CD4-positive, alpha-beta T cell treated with Interleukin-6 at 100 ng/mL for 8 hours (primary cell): ENCODE data around the gene PAFAH1B1.
"Not testable (repeated sequence)": the region's sequence is repeated elsewhere in the genome, so short reads cannot be mapped to it uniquely, and the experiment has no call there.

ENCODE experiments used
- DNase-seq: peaks from one replicate; pipeline ENCODE4 v3.0.0-alpha.2; 2020; ENCODE audit warnings: mixed read lengths, low spot score

The PAFAH1B1 gene

GRCh38 chr17:2635675-2636074 lies 42.2 kb downstream of the PAFAH1B1 start:
- no peak for DNase-seq

DNA sequence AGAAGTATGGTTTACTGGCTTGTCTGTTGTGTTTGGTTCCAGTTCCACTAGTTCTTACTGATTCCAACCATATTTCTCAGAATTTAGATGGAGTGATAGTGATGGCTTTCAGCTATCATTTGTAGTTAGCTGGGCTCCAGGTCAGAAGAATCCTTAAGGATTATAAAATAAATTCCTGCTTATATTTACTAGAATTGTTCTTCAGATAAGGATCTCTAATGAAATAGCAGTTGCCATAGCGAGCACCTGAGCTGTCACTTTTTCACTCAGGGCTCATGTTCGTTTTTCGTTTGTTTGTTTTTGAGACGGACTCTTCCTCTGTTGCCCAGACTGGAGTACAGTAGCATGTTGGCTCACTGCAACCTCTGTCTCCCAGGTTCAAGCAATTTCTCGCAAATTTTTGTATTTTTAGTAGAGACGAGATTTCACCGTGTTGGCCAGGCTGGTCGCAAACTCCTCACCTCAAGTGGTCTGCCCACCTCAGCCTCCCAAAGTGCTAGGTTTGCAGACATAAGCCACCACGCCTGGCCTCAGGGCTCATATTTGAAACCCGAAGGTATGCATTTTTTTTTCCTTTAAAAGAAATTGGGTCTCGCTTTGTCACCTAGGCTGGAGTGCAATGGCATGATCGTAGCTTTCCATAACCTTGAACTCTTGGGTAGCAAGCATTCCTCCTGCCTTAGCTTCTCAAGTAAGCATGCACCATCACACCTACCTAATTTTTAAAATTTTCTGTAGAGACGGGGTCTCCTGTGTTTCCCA lies 42.9 kb downstream of the PAFAH1B1 start:
- DNase-seq = no peak

DNA sequence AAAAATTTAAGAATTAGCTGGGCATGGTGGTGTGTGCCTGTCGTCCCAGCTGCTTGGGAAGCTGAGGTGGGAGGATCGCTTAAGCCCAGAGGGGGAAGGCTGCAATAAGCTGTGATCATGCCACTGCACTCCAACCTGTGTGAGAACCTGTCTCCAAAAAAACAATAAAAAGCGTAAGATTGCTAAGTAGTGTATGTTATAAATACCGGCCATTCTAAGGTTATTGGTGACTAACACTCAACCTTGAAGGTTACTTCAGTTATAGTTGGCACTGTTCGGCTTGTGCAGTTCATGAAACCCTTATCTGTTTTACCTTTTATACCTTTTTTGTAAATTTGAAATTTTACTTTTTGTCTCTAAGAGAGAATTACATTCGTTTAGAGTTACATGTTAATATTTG lies 44.0 kb downstream of the PAFAH1B1 start:
- DNase-seq = no peak

GRCh38 chr17:2644971-2645370 lies 51.5 kb downstream of the PAFAH1B1 start:
- DNase-seq = no peak

GRCh38 chr17:2647957-2648356 lies 54.5 kb downstream of the PAFAH1B1 start:
- DNase-seq = no peak

DNA sequence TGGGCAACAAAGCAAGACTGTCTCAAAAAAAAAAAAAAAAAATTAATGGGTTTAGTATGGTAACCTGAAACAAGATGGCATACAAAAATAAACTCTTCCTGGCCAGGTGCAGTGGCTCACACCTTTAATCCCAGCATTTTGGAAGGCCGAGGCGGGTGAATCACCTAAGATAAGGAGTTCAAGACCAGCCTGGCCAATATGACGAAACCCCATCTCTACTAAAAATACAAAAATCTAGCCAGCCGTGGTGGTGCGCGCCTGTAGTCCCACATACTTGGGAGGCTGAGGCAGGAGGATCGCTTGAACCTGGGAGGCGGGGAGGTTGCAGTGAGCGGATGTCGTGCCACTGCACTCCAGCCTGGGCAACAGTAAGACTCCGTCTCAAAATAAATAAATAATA lies 55.7 kb downstream of the PAFAH1B1 start:
- no peak for DNase-seq

GRCh38 chr17:2652911-2653310 lies 59.5 kb downstream of the PAFAH1B1 start:
- not testable (repeated sequence) for DNase-seq

DNA sequence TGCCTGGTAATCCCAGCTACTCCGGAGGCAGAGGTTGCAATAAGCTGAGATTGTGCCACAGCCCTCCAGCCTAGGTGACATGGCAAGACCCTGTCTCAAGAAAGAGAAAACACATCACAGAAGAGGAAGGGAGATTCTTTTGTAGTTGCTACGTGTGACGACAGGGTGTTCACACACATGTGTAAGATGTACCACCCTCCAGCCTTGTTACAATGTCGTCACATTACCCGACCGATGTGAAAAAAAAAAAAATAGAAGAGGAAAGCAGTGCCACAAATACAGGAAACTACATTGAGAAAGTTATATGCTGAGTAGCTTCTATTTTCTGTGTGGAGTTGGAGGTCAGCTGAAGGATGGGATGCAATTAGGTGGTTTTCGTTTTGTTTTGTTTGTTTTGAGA lies 62.1 kb downstream of the PAFAH1B1 start:
- DNase-seq = no peak

DNA sequence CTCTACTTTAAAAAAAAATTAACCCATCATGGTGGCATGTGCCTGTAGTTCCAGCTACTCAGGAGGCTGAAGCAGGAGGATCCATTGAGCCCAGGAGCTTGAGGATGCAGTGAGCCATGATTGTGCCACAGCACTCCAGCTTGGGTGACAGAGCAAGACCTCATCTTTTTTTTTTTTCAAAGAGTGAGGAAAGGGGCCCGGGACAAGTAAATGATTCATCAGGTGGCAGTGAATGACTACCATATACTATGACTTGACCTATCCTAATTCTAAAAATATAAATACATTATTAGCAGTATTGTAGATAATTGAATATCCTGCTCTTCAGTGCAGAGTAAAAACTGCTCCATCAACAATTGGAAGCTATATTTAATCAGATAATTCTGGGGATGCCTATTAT lies 62.8 kb downstream of the PAFAH1B1 start:
- no peak for DNase-seq

DNA sequence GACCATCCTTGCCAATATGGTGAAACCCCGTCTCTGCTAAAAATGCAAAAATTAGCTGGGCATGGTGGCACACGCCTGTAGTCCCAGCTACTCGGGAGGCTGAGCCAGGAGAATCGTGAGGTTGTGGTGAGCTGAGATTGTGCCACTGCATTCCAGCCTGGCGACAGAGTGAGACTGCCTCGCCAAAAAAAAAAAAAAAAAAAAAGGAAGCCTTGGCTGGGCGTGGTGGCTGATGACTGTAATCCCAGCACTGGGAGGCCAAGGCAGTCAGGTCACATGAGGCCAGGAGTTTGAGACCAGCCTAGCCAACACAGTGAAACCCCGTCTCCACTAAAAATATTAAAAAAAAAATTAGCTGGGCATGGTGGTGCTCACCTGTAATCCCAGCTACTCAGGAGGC lies 65.9 kb downstream of the PAFAH1B1 start:
- not testable (repeated sequence) for DNase-seq

DNA sequence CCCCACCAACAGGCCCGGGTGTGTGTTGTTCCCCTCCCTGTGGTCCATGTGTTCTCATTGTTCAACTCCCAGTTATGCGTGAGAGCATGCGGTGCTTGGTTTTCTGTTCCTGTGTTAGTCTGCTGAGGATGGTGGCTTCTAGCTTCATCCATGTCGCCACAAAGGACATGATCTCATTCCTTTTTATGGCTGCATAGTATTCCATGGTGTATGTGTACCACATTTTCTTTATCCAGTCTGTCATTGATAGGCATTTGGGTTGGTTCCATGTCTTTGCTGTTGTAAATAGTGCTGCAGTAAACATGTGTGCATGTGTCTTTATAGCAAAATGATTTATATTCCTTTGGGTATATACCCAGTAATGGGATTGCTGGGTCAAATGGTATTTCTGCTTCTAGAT lies 67.0 kb downstream of the PAFAH1B1 start:
- not testable (repeated sequence) for DNase-seq

- no peak for DNase-seq
These were observed 78.6 kb downstream of the PAFAH1B1 start for GRCh38 chr17:2672026-2672425.

GRCh38 chr17:2679247-2679646 lies 85.8 kb downstream of the PAFAH1B1 start:
- not testable (repeated sequence) for DNase-seq

DNA sequence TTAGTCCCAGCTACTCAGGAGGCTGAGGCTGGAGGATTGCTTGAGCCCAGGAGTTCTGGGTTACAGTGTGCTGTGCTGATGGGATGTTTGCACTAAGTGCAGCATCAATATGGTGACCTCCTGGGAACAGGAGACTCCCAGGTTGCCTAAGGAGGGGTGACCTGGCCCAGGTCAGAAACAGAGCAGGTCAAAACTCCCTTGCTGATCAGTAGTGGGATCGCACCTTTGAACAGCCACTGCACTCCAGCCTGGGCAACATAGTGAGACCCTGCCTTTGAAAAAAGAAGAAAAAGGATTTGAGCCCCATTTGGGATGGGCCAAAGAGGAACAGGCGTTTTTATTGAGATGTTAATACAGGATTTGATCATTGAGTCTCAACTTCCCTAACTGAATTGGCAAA lies 87.5 kb downstream of the PAFAH1B1 start:
- no peak for DNase-seq

GRCh38 chr17:2681650-2682049 lies 88.2 kb downstream of the PAFAH1B1 start:
- DNase-seq = no peak

DNA sequence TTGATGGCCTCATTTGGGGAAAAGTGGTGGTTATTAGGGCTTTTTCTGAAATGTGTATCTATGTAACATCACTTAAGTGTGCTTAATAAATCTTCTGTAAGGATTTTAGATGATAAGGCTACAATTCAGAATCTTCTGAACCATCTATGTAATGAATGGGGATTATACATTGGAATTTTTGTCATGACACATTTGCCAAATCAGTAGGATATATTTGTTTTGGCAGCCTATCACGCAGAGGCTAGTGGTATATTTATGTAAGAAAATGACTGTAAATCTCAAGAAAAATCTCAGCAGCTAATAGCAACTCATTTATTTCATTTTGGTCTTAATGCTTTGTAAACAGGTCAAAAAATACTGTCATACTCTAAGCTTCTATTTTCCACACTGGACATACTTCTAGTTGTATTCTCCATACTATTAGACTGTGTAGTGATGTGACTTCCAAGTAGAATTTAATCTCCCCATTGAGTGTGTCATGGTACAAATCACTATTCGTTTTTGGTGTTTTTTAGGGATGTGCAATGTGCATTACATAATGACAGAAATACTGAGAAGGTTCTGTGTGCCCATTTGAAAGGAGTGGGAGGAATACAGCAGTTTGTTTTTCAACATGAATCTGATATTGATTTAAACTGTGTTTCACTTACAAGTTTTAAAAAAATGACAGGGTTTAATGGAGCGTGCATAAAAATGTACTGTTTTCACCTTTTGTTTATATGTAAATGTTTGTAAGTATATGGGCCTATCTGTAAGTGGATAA lies 88.9 kb downstream of the PAFAH1B1 start:
- no peak for DNase-seq

- DNase-seq = no peak
These were observed 90.5 kb downstream of the PAFAH1B1 start for GRCh38 chr17:2683912-2684311.

DNA sequence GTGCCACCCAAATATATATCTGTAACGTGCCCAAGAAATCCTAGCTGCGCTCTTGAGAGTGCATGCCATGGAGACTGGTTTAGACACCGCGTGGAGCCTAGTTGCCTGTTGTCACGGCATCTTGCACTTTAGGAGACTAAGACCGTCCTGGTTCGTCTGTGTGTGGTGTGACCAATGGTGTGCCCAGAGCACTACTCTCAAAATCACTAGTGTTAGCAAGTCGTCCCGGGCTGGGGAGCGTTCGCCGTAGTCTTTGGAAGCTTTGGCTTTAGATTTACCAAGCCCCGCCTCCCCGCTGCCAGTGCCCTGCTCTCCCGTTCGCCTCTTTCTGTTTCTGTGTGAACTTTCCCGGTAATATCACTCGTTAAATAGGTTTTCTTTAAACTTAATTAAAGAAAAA lies 91.1 kb downstream of the PAFAH1B1 start:
- no peak for DNase-seq

DNA sequence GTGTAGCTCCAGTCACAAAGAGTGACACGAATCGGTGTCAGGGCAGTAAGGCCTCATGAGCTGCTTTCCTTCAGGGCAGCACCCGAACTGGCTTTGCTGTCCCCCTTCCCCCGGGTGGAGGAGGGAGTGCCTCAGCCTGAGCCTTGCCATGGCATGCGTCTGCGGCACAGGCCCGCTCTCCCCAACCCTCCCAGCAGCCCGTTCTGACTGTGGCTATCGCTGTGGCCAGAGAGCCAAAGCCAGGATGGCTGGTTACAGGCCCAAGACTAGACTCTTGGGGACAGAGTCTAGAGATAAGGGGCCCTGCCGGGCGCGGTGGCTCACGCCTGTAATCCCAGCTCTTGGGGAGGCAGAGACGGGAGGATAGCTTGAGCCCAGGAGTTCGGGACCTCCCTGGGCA lies 92.2 kb downstream of the PAFAH1B1 start:
- DNase-seq = no peak

DNA sequence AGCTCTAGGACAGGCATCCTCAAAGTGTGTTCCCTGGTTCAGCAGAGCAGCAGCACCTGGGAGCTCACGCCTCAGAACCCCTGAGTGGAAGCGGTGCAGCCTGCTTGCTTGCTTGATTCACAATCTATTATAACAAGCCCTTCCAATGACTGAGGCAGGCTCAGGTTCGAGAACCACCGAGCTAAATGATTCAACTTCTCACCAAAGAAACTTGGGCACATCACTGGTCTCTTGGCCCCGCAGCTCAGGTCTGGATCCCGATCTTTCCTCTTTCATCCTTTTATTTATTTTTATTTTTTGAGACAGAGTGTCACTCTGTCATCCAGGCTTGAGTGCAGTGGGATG lies 93.6 kb downstream of the PAFAH1B1 start:
- DNase-seq = no peak

DNA sequence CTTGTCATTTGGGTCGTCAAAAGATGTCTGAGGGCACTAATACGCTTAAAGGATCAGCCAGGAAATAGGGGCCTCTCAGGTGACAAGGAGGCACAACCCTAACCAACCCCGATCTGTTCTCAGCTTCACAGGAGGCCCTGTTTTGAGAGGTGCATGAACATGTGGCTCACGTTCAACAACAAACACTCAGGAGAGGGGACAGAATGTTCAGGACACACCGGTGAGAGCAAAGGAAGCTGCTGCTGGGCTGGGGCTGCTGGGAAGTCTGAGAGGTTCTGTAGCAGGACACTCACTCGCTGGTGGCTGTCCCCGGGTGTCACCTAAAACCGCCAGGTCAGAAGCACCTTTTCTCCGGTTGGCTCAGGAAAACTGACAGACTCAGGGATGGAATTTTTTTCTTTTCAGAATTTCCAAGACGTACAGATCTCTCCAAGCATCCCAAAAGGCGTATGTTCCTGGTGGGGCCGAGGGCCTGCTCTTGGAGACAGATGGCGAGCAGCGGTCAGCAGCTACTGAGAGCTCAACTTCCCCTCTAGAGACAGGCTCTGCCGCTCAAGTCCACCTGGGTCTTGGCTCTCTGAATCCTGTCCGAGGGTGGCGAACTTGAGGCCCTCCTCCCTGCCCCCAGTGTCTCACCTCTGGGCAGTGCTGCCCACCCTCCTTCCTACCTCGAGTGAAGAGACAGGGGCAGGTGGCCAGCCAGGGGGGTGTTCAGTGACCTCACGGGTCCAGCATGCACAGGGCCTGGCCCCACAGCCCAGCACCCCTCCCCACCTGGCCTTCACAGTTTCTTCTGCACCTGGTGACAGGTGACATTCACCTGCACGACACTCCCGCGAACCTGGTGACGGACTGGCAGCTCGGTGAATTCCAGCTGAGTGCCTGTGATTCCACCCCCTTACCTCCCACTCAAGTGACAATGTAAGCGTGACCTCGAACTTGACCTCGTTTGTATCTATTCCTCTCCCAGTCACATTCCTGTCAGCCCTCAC lies 95.2 kb downstream of the PAFAH1B1 start:
- no peak for DNase-seq

- no peak for DNase-seq
These were observed 96.1 kb downstream of the PAFAH1B1 start for GRCh38 chr17:2689411-2690164.
